Fibroblast of the aortic adventitia (primary cell): Measurements from ENCODE around the gene GLMP. TPM values are rescaled to one million over a fixed set of nuclear protein-coding genes. Genes with fewer than 3 reads are reported as not detected.

Experiments used
- DNase-seq: peaks from one replicate; pipeline ENCODE4 v3.0.0-alpha.2; 2010; ENCODE audit warnings: low read depth
- H3K4me3 ChIP-seq: 2 replicates; pipeline ENCODE4 v1.5.1; 2011; ENCODE audit warnings: low read depth, mild to moderate bottlenecking, control low read depth, low read length, moderate library complexity
- total RNA-seq: library from RNA; depleted of rRNA; stranded (reverse); fragments of >200 nt; gene quantifications from 2 replicates; pipeline ENCODE4 v1.2.3, GENCODE V29; 2012; ENCODE audit warnings: low replicate concordance
- TF ChIP-seq, protein P1 (sequence below): IDR thresholded peaks from 2 replicates; pipeline ENCODE4 v1.5.1; 2011; ENCODE audit warnings: mild to moderate bottlenecking, low read length, control low read depth, inconsistent platforms; ENCODE audit not compliant: insufficient read depth

The GLMP gene
- total RNA-seq, 1 donor, result 62.4 TPM

DNA sequence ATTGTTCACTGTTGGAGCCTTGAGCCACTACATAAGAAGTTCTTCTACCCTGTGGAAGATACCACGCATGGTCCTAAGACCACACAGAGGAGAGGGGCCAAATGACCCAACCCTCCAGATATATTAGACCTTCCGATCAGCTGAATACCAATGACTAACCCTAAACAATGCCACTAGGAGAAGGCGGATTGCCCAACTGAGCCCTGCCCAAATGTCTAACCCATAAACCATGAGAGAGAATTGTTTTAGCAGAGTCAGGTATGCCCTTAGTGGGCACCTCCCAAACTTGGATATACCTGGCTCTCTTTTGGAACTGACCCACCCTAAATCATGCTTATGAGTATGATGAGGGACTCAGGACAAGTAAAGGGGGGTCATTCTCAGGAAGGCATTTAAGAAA is 25.2 kb downstream of the GLMP start:
- TF ChIP-seq, protein P1, sequence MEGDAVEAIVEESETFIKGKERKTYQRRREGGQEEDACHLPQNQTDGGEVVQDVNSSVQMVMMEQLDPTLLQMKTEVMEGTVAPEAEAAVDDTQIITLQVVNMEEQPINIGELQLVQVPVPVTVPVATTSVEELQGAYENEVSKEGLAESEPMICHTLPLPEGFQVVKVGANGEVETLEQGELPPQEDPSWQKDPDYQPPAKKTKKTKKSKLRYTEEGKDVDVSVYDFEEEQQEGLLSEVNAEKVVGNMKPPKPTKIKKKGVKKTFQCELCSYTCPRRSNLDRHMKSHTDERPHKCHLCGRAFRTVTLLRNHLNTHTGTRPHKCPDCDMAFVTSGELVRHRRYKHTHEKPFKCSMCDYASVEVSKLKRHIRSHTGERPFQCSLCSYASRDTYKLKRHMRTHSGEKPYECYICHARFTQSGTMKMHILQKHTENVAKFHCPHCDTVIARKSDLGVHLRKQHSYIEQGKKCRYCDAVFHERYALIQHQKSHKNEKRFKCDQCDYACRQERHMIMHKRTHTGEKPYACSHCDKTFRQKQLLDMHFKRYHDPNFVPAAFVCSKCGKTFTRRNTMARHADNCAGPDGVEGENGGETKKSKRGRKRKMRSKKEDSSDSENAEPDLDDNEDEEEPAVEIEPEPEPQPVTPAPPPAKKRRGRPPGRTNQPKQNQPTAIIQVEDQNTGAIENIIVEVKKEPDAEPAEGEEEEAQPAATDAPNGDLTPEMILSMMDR, result no peak
- no peak for DNase-seq
- H3K4me3 ChIP-seq, result no peak overlapping the region

DNA sequence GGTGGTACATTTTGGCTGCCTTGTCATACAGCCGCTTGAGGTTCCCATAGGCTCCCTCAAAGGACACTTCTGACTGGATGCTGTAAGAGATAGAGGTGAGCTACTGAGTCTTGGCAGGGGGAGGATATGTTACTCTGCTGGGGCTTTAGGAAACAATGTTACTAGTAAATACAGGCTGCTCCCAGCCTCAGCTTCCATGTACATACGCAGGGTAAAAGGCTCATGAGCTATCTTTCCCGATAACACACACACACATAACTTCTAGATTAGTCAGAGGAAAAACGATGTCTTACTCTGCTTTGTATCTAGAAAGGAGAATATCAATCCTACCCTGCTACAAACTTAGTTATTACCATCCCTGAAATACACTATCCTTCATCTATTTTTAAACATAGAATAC is 27.1 kb downstream of the GLMP start:
- DNase-seq, result peak; percentile 43
- H3K4me3 ChIP-seq, result no peak overlapping the region
- TF ChIP-seq, protein P1, result no peak

DNA sequence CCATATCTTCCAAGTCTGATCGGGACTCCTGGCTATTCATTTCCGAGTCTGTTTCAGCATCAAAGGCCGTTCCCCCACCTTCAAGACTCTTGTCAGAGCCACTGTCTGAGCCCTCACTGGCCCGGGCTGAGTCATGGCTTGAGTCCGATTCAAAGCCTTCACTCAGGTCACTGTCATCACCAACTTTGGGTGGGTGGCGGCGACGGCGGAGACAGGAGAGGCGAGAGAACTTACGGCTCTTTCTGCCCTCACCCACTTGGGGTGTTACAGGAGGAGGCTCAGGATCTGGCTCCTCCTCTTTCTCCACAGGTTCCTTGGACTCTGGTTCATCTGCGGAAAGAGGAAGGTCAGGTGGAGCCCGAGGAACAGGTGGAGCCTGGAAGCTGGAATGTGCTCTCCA is 29.4 kb downstream of the GLMP start:
- TF ChIP-seq, protein P1, result no peak
- no peak overlapping the region for H3K4me3 ChIP-seq
- no peak for DNase-seq

DNA sequence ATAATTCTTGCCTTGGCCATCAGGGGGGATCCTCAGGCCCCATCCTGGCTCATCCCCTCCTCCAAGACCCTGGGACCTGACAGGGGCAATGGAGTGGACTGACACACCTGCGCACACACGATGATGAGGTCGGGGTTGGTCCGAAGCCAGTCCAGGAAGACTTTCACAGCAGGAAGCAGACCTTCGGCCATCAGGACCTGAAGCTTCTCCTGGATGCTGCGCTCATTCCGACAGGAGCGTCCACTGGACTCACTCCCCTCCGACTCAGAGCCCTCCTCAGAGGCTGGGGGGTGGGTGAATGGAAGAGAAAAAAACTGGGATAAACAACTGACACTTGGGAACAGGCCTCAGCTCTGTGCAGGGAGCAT is 32.2 kb downstream of the GLMP start:
- TF ChIP-seq, protein P1, result no peak
- DNase-seq, result no peak
- no peak overlapping the region for H3K4me3 ChIP-seq

DNA sequence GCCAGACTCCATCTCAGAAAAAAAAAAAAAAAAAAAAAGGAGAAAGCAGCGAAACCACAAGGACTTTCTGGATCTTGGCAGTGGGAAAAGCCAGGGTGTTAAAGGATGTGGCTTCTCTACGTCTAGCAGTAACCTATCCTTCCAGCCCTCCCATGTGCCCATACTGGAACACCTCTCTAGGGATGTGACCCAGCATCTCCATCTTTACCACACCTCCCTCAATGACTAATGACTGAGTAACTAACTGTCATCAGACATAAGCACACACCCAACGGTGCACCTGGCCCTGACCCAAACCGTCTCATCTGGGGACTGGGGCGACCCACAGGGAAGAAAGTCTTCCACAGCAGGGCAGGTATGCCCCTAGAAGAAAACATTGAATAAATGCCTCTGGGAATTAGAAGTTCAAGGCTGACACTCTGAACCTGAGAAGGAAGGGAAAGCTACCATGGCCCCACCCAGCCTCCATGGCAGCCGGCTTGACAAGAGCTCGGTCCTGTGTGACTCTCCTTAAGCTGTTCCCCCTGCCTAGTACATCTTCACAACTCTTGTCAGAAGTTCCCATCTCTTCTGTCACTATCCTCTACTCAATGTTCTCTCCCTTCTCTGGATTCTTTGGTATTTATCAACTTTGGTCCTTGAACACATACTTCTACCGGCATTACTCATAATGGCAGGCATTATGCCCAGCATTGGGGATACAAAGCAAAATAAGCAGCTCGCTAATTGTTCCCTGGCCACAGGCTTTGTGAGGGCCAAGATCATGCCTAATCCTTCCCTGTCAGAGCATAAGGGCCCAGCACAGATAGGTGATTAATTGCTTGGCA is 32.8 kb downstream of the GLMP start:
- TF ChIP-seq, protein P1, result no peak
- H3K4me3 ChIP-seq, result no peak overlapping the region
- DNase-seq, result peak; percentile 91

DNA sequence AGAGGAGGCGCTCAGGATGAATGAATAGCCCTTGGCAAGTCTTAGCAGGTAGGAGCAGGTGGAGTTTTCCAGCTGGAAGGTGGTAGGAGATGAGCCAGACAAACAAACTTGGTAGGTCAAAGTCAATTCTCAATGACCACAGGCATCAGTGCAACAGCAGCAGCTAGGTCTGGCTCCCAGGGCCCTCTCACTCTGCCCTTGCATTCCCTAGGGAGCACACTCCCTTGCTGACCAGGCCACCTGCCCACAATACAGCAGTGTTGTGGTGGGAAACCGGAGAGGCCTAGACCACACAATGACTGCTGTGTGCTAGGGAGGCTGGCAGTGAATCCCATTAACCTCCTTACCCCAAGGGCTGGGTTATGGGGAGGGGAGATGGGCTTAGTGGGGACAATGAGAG is 34.6 kb downstream of the GLMP start:
- no peak overlapping the region for H3K4me3 ChIP-seq
- TF ChIP-seq, protein P1, result no peak
- DNase-seq, result no peak

DNA sequence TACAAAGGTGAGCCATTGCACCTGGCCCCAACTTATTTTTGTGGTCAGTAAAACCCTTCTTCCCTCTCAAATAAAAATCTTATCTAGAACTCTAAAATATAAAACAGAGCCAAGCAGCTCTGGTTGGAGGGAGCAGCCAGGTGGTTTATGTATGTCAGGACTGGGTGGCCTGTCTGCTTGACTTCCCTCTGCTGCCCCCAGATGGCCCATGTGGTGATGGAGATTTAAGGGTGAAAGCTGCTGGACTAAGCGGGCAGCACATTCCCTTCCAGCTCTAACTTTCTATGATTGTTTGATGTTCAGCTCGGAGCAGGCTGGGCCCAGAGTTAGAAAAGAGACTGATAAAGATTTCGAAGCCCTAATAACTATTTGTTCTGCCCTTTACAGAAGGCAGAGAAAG is 35.7 kb downstream of the GLMP start:
- TF ChIP-seq, protein P1, result no peak
- DNase-seq, result no peak
- H3K4me3 ChIP-seq, result no peak overlapping the region
